ENCODE results near the gene GDPD3. TPM values are rescaled to one million over a fixed set of nuclear protein-coding genes. Genes with fewer than 3 reads are reported as not detected.

The GDPD3 gene
- total and polyA plus RNA-seq, 2 of the 13 experiments (the other 11 are each of a cell fraction or from before 2014, with no cell fraction given) = 18.7 to 20.6 TPM

DNA sequence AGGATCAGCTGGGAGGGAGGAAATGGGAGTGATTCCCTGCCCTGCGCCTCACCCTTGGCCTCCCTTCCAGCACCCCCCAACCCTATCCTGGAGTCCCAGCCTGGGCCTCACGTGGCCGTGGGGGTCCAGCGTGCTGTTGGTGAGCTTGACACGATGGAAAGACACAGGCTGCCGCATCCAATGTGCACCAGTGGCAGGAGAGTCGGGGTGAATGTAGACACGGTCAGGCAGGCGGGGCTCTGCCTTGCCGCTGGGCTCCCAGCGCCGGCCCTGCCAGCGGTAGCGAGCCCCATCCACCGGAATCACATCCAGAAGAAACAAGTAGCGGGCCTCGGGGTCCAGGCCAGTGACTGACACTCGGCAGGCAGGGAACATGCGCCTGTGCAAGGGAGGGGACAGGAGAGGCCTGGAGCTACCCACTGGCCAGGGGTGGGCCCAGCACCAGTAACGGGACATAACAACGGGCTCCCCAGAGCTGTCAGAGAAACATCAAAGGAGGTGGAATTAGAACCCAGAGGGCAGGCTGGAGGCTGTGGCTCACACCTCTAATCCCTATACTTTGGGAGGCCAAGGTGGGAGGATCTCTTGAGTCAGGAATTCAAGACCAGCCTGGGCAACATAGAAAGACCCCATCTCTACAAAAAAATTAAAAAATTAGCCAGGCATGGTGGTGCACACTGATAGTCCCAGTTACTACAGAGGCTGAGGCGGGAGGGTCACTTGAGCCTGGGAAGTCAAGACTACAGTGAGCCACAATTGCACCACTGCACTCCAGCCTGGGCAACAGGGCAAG is 24.3 kb downstream of the GDPD3 start (continued):
- TF ChIP-seq RERE (CRISPR knock-in tag; IDR thresholded peaks at IDR 0.05; ENCODE audit: low read depth) = no peak
- TF ChIP-seq, protein P1, sequence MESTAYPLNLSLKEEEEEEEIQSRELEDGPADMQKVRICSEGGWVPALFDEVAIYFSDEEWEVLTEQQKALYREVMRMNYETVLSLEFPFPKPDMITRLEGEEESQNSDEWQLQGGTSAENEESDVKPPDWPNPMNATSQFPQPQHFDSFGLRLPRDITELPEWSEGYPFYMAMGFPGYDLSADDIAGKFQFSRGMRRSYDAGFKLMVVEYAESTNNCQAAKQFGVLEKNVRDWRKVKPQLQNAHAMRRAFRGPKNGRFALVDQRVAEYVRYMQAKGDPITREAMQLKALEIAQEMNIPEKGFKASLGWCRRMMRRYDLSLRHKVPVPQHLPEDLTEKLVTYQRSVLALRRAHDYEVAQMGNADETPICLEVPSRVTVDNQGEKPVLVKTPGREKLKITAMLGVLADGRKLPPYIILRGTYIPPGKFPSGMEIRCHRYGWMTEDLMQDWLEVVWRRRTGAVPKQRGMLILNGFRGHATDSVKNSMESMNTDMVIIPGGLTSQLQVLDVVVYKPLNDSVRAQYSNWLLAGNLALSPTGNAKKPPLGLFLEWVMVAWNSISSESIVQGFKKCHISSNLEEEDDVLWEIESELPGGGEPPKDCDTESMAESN (CRISPR knock-in tag; conservative IDR thresholded peaks at IDR 0.05) = no peak
- TF ChIP-seq NFE2 (CRISPR knock-in tag; IDR thresholded peaks at IDR 0.05) = no peak
- TF ChIP-seq, protein P2, sequence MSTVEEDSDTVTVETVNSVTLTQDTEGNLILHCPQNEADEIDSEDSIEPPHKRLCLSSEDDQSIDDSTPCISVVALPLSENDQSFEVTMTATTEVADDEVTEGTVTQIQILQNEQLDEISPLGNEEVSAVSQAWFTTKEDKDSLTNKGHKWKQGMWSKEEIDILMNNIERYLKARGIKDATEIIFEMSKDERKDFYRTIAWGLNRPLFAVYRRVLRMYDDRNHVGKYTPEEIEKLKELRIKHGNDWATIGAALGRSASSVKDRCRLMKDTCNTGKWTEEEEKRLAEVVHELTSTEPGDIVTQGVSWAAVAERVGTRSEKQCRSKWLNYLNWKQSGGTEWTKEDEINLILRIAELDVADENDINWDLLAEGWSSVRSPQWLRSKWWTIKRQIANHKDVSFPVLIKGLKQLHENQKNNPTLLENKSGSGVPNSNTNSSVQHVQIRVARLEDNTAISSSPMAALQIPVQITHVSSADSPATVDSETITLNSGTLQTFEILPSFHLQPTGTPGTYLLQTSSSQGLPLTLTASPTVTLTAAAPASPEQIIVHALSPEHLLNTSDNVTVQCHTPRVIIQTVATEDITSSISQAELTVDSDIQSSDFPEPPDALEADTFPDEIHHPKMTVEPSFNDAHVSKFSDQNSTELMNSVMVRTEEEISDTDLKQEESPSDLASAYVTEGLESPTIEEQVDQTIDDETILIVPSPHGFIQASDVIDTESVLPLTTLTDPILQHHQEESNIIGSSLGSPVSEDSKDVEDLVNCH (CRISPR knock-in tag; IDR thresholded peaks at IDR 0.05) = no peak
- no peak for TF ChIP-seq MXI1 (IDR thresholded peaks at IDR 0.05; ENCODE audit: borderline replicate concordance, low read depth, low read length)
- no peak for TF ChIP-seq TMF1 (CRISPR knock-in tag; IDR thresholded peaks at IDR 0.05; ENCODE audit: low read depth)
- no peak for TF ChIP-seq NFE2L2 (IDR thresholded peaks at IDR 0.05; ENCODE audit: low read length)
- TF ChIP-seq ZNF281 (CRISPR knock-in tag; IDR thresholded peaks at IDR 0.05; ENCODE audit: borderline replicate concordance) = no peak
- TF ChIP-seq ZNF879 (CRISPR knock-in tag; IDR thresholded peaks at IDR 0.05) = no peak
- TF ChIP-seq SNAI1 (CRISPR knock-in tag; IDR thresholded peaks at IDR 0.05; ENCODE audit: borderline replicate concordance) = no peak

Data from HepG2 (cell line).